Transverse colon (tissue), 4 donors: ENCODE measurements around the gene GINS3. TPM values are rescaled to one million over a fixed set of nuclear protein-coding genes. Genes with fewer than 3 reads are reported as not detected.

ENCODE experiments used
- DNase-seq: peaks from one replicate; pipeline ENCODE4 v3.0.0-alpha.2; 2019
- H3K27ac ChIP-seq, 4 donors: fragments of 200-600 bp; sonication (generic); 2 replicates each; pipeline ENCODE4 v1.5.1; 2016 to 2018; ENCODE audit warnings: inconsistent platforms in 4 of 4
- H3K27me3 ChIP-seq: fragments of 200-600 bp; sonication (generic); 2 replicates; pipeline ENCODE4 v1.5.1; 2017; ENCODE audit warnings: inconsistent platforms
- H3K36me3 ChIP-seq, 4 donors: fragments of 200-600 bp; sonication (generic); 2 replicates each; pipeline ENCODE4 v1.5.1; 2017 to 2019; ENCODE audit warnings: inconsistent platforms in 4 of 4
- H3K4me1 ChIP-seq, 4 donors: fragments of 200-600 bp; sonication (generic); 2 replicates each; pipeline ENCODE4 v1.5.1; 2017 to 2020; ENCODE audit warnings: inconsistent platforms in 4 of 4
- H3K4me3 ChIP-seq, 4 donors: fragments of 200-600 bp; sonication (generic); 1 replicate in 1 of 4; 2 replicates in 3 of 4; pipeline versions ENCODE4 v1.5.1 to v1.6.1; 2017 to 2019; ENCODE audit warnings: inconsistent platforms in 4 of 4
- H3K9me3 ChIP-seq, 2 donors: fragments of 200-600 bp; sonication (generic); 2 replicates each; pipeline ENCODE4 v1.5.1; 2017 to 2019; ENCODE audit warnings: inconsistent platforms in 2 of 2
- EP300 ChIP-seq: sonication (generic); formaldehyde crosslinking; IDR thresholded peaks from one replicate; pipeline ENCODE4 v1.6.1; 2017; ENCODE audit warnings: antibody characterized with exemption, low read depth
- POLR2A ChIP-seq: fragments of 450-650 bp; IDR thresholded peaks from one replicate; pipeline ENCODE4 v1.6.1; 2016; ENCODE audit warnings: antibody characterized with exemption, mild to moderate bottlenecking, moderate library complexity
- POLR2AphosphoS5 ChIP-seq, 3 donors: sonication (generic); formaldehyde crosslinking; IDR thresholded peaks; one replicate each; pipeline ENCODE4 v1.6.1; 2016; ENCODE audit warnings: antibody characterized with exemption in 3 of 3
- WGBS, 2 donors: methylation state at CpG; one replicate each; pipeline ENCODE4 v1.1.5; 2018; ENCODE audit warnings: low coverage in 1 of 2; 5-methylcytosine and 5-hydroxymethylcytosine counted together
- in situ Hi-C, 4 donors: fragments of 200-750 bp; cut with MboI; loops; one replicate each; pipeline versions ENCODE4 v1.15.0 to v1.15.1; 2017; ENCODE audit warnings: low sequenced_read_pairs in 3 of 4, low pct_ligation_motif_present in 1 of 4, low pct_unique_long_range_greater_than_20kb in 1 of 4
- intact Hi-C: fragments of 100-400 bp; cut with DNase I; formaldehyde crosslinking; loops from one replicate; pipeline ENCODE4 v1.15.1; 2023; ENCODE audit warnings: low total_unique reads
- total RNA-seq, 4 donors: library from RNA; depleted of rRNA; stranded (reverse); fragments of >200 nt; gene quantifications; one replicate each; pipeline ENCODE4 v1.1.0, GENCODE V29; 2016
- TF ChIP-seq, protein P1 (sequence below), 5 experiments: fragments of 200-600 bp in 3 of 5; fragments of 450-650 bp in 2 of 5; sonication (generic) in 3 of 5; IDR thresholded peaks; 1 replicate in 2 of 5; 2 replicates in 3 of 5; pipeline ENCODE4 v1.5.1; 2016 to 2017; ENCODE audit warnings: antibody characterized with exemption in 5 of 5, inconsistent platforms in 3 of 5, mild to moderate bottlenecking in 2 of 5, moderate library complexity in 1 of 5

Gene GINS3
- total RNA-seq, 4 donors from 2014 or later: 1.6 to 3.3 TPM; not detected in 2

- TF ChIP-seq, protein P1, sequence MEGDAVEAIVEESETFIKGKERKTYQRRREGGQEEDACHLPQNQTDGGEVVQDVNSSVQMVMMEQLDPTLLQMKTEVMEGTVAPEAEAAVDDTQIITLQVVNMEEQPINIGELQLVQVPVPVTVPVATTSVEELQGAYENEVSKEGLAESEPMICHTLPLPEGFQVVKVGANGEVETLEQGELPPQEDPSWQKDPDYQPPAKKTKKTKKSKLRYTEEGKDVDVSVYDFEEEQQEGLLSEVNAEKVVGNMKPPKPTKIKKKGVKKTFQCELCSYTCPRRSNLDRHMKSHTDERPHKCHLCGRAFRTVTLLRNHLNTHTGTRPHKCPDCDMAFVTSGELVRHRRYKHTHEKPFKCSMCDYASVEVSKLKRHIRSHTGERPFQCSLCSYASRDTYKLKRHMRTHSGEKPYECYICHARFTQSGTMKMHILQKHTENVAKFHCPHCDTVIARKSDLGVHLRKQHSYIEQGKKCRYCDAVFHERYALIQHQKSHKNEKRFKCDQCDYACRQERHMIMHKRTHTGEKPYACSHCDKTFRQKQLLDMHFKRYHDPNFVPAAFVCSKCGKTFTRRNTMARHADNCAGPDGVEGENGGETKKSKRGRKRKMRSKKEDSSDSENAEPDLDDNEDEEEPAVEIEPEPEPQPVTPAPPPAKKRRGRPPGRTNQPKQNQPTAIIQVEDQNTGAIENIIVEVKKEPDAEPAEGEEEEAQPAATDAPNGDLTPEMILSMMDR (IDR thresholded peaks at IDR 0.05): no peak
- TF ChIP-seq POLR2A (no peak), POLR2AphosphoS5 (IDR thresholded peaks at IDR 0.05) (no peak), EP300 (no peak)
- Histone ChIP-seq H3K4me3 (no peak overlapping the region), H3K9me3 (no peaks in the 10 kb centered on the region), H3K27me3 (peaks cover 3% of the 10 kb centered on the region), H3K4me1 (no peaks in the 10 kb centered on the region), H3K36me3 (no peaks in the 10 kb centered on the region), H3K27ac (no peak overlapping the region)
- WGBS, 2 donors: 93% methylated on average over 2 of the region's 2 CpGs
- no peak for DNase-seq
- in situ Hi-C loops: no loop called here
- intact Hi-C loops: no loop called here
These were observed 20.4 kb upstream of the GINS3 start for GRCh38 chr16:58371841-58372240.

- no peak overlapping the region for H3K4me3 ChIP-seq
- no peak for TF ChIP-seq POLR2A
- TF ChIP-seq, protein P1 (IDR thresholded peaks at IDR 0.05): no peak
- no peak for TF ChIP-seq POLR2AphosphoS5 (IDR thresholded peaks at IDR 0.05)
- no peak for TF ChIP-seq EP300
- no peaks in the 10 kb centered on the region for H3K4me1 ChIP-seq
- in situ Hi-C loops (no loop called here), intact Hi-C loops (no loop called here)
- no peak overlapping the region for H3K27ac ChIP-seq
- no peak for DNase-seq
- H3K9me3 ChIP-seq: no peaks in the 10 kb centered on the region
- peaks cover 3% of the 10 kb centered on the region for H3K27me3 ChIP-seq
- H3K36me3 ChIP-seq: no peaks in the 10 kb centered on the region
These were observed 16.9 kb upstream of the GINS3 start for GRCh38 chr16:58375386-58375785.

GRCh38 chr16:58377932-58378331 is 14.3 kb upstream of the GINS3 start:
- H3K9me3 ChIP-seq: no peaks in the 10 kb centered on the region
- in situ Hi-C loops: no loop called here
- no peak overlapping the region for H3K27ac ChIP-seq
- DNase-seq: no peak
- no peak overlapping the region for H3K4me3 ChIP-seq
- peaks cover 3% of the 10 kb centered on the region for H3K27me3 ChIP-seq
- H3K4me1 ChIP-seq: no peaks in the 10 kb centered on the region
- intact Hi-C loops: no loop called here
- no peaks in the 10 kb centered on the region for H3K36me3 ChIP-seq
- TF ChIP-seq, protein P1 (IDR thresholded peaks at IDR 0.05): no peak
- TF ChIP-seq EP300: no peak
- TF ChIP-seq POLR2A: no peak
- no peak for TF ChIP-seq POLR2AphosphoS5 (IDR thresholded peaks at IDR 0.05)
- WGBS, 2 donors: 67 to 68% methylated on average over 4 of the region's 4 CpGs

DNA sequence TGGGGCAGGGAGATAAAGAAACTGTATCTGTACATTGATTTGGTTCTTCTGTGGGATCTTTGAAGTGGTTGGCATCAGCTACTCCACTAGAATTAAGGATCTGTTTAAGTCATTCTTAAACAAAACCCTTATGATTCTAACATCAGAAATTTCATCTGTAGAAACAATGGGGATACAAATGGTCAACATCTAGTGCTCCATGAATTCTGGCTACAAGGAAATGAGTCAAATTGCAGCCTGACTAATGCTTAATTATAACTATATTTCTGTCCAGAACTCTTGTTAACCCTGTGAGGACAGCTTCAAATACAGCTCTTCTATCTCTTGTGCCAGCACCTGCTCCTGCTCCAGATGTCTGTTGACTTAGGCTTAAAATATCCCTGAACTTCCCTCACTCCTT is 13.9 kb upstream of the GINS3 start:
- intact Hi-C loops (no loop called here), in situ Hi-C loops (no loop called here)
- Histone ChIP-seq H3K4me3 (no peak overlapping the region), H3K9me3 (no peaks in the 10 kb centered on the region), H3K27me3 (peaks cover 3% of the 10 kb centered on the region), H3K4me1 (no peaks in the 10 kb centered on the region), H3K27ac (no peak overlapping the region), H3K36me3 (no peaks in the 10 kb centered on the region)
- TF ChIP-seq EP300 (no peak), POLR2A (no peak), POLR2AphosphoS5 (IDR thresholded peaks at IDR 0.05) (no peak)
- TF ChIP-seq, protein P1 (IDR thresholded peaks at IDR 0.05): no peak
- no peak for DNase-seq
